ENCODE measurements around the gene CAMKMT.

The CAMKMT gene

GRCh38 chr2:44779793-44780192 is 418.0 kb downstream of the CAMKMT start:
- Histone ChIP-seq H3K4me1 (ENCODE audit: insufficient read depth, low read length, severe bottlenecking) (peaks cover 20% of the 10 kb centered on the region), H3K36me3 (ENCODE audit: insufficient read depth, low read length) (no peaks in the 10 kb centered on the region; the same call in 1 of the 2 replicates), H3K9ac (ENCODE audit: low read length) (no peak overlapping the region), H3K79me2 (ENCODE audit: insufficient read depth, low read length) (no peaks in the 10 kb centered on the region), H3K9me2 (ENCODE audit: low read depth, low read length) (no peaks in the 10 kb centered on the region), H4K20me1 (ENCODE audit: insufficient read depth, low read length) (no peaks in the 10 kb centered on the region), H3K4me2 (ENCODE audit: low read length) (no peak overlapping the region), H2AFZ (ENCODE audit: low read length) (no peak overlapping the region), H3K27ac (ENCODE audit: low read depth, low read length, poor library complexity, severe bottlenecking) (no peak overlapping the region), H3K4me3 (ENCODE audit: low read depth, low read length, poor library complexity, severe bottlenecking) (no peak overlapping the region), H3K9me3 (ENCODE audit: low read length) (no peaks in the 10 kb centered on the region; the same call in 1 of the 2 replicates), H3K27me3 (ENCODE audit: insufficient read depth, low read length) (no peaks in the 10 kb centered on the region), H3F3A (ENCODE audit: insufficient read depth, low read length) (no peaks in the 10 kb centered on the region)
- TF ChIP-seq, protein P1, sequence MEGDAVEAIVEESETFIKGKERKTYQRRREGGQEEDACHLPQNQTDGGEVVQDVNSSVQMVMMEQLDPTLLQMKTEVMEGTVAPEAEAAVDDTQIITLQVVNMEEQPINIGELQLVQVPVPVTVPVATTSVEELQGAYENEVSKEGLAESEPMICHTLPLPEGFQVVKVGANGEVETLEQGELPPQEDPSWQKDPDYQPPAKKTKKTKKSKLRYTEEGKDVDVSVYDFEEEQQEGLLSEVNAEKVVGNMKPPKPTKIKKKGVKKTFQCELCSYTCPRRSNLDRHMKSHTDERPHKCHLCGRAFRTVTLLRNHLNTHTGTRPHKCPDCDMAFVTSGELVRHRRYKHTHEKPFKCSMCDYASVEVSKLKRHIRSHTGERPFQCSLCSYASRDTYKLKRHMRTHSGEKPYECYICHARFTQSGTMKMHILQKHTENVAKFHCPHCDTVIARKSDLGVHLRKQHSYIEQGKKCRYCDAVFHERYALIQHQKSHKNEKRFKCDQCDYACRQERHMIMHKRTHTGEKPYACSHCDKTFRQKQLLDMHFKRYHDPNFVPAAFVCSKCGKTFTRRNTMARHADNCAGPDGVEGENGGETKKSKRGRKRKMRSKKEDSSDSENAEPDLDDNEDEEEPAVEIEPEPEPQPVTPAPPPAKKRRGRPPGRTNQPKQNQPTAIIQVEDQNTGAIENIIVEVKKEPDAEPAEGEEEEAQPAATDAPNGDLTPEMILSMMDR (IDR thresholded peaks at IDR 0.05; ENCODE audit: low read length) = no peak
- TF ChIP-seq EZH2 (IDR thresholded peaks at IDR 0.05; ENCODE audit: borderline replicate concordance, low read length) = no peak

- Histone ChIP-seq H3K79me2 (ENCODE audit: insufficient read depth, low read length) (no peaks in the 10 kb centered on the region), H3K27ac (ENCODE audit: low read depth, low read length, poor library complexity, severe bottlenecking) (no peak overlapping the region), H4K20me1 (ENCODE audit: insufficient read depth, low read length) (no peaks in the 10 kb centered on the region), H3K4me3 (ENCODE audit: low read depth, low read length, poor library complexity, severe bottlenecking) (no peak overlapping the region), H3K9ac (ENCODE audit: low read length) (no peak overlapping the region), H2AFZ (ENCODE audit: low read length) (no peak overlapping the region), H3K27me3 (ENCODE audit: insufficient read depth, low read length) (no peaks in the 10 kb centered on the region), H3K4me1 (ENCODE audit: insufficient read depth, low read length, severe bottlenecking) (peaks cover 20% of the 10 kb centered on the region), H3K4me2 (ENCODE audit: low read length) (no peak overlapping the region), H3K9me3 (ENCODE audit: low read length) (no peaks in the 10 kb centered on the region; the same call in 1 of the 2 replicates), H3K36me3 (ENCODE audit: insufficient read depth, low read length) (no peaks in the 10 kb centered on the region; the same call in 1 of the 2 replicates), H3F3A (ENCODE audit: insufficient read depth, low read length) (no peaks in the 10 kb centered on the region), H3K9me2 (ENCODE audit: low read depth, low read length) (no peaks in the 10 kb centered on the region)
- TF ChIP-seq, protein P1 (IDR thresholded peaks at IDR 0.05; ENCODE audit: low read length) = no peak
- TF ChIP-seq EZH2 (IDR thresholded peaks at IDR 0.05; ENCODE audit: borderline replicate concordance, low read length) = no peak
These were observed 418.7 kb downstream of the CAMKMT start for GRCh38 chr2:44780406-44780805.

DNA sequence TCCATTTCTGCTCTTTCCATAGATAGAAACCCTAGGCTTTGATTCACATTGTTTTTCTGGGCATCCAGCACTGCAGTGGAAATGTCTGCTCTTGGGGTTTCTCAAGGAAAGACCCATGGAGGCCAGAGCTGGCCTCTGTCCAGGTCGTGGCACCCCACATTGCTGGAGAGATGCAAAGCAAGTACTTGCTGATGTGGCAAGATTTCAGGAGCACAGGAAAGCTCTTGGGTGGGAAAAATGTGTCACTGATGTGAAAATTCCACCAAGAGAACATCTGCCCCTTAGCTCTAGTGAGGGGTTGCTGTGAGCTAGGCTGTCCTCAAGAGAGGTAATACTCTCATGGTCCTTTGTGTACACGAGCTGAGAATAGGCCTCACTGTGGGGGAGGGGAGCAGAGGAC is 423.7 kb downstream of the CAMKMT start:
- no peaks in the 10 kb centered on the region for H4K20me1 ChIP-seq (ENCODE audit: insufficient read depth, low read length)
- no peaks in the 10 kb centered on the region for H3K27me3 ChIP-seq (ENCODE audit: insufficient read depth, low read length)
- no peaks in the 10 kb centered on the region for H3F3A ChIP-seq (ENCODE audit: insufficient read depth, low read length)
- H3K4me3 ChIP-seq (ENCODE audit: low read depth, low read length, poor library complexity, severe bottlenecking) = no peak overlapping the region
- no peak overlapping the region for H3K9ac ChIP-seq (ENCODE audit: low read length)
- H3K27ac ChIP-seq (ENCODE audit: low read depth, low read length, poor library complexity, severe bottlenecking) = no peak overlapping the region
- no peaks in the 10 kb centered on the region for H3K4me1 ChIP-seq (ENCODE audit: insufficient read depth, low read length, severe bottlenecking)
- no peaks in the 10 kb centered on the region; the same call in 1 of the 2 replicates for H3K36me3 ChIP-seq (ENCODE audit: insufficient read depth, low read length)
- TF ChIP-seq, protein P1 (IDR thresholded peaks at IDR 0.05; ENCODE audit: low read length) = no peak
- no peak for TF ChIP-seq EZH2 (IDR thresholded peaks at IDR 0.05; ENCODE audit: borderline replicate concordance, low read length)
- no peaks in the 10 kb centered on the region for H3K9me2 ChIP-seq (ENCODE audit: low read depth, low read length)
- no peaks in the 10 kb centered on the region for H3K79me2 ChIP-seq (ENCODE audit: insufficient read depth, low read length)
- no peak overlapping the region for H3K4me2 ChIP-seq (ENCODE audit: low read length)
- H2AFZ ChIP-seq (ENCODE audit: low read length) = no peak overlapping the region
- no peaks in the 10 kb centered on the region; the same call in 1 of the 2 replicates for H3K9me3 ChIP-seq (ENCODE audit: low read length)
